ENCODE results near the gene HEPACAM2.

DNA sequence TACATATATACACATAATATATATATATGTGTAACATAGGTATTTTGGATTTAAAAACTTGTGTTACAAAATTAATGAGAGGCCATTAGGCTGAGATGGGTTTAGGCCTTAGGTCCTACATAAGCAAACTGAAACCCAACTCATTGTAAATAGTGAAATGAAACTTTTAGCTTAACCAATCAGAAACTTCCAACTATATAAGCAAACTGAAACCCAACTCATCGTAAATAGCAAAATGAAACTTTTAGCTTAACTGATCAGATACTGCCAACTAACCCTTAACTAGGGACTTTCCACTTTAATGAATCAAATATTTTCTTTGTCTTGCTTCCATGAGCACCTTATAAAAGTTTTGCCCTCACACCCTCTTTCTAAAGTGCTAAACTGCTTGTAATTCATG is 60.8 kb downstream of the HEPACAM2 start:
- no peak for TF ChIP-seq GABPA (IDR thresholded peaks at IDR 0.05; ENCODE audit: low read depth)
- TF ChIP-seq, protein P1, sequence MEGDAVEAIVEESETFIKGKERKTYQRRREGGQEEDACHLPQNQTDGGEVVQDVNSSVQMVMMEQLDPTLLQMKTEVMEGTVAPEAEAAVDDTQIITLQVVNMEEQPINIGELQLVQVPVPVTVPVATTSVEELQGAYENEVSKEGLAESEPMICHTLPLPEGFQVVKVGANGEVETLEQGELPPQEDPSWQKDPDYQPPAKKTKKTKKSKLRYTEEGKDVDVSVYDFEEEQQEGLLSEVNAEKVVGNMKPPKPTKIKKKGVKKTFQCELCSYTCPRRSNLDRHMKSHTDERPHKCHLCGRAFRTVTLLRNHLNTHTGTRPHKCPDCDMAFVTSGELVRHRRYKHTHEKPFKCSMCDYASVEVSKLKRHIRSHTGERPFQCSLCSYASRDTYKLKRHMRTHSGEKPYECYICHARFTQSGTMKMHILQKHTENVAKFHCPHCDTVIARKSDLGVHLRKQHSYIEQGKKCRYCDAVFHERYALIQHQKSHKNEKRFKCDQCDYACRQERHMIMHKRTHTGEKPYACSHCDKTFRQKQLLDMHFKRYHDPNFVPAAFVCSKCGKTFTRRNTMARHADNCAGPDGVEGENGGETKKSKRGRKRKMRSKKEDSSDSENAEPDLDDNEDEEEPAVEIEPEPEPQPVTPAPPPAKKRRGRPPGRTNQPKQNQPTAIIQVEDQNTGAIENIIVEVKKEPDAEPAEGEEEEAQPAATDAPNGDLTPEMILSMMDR (IDR thresholded peaks at IDR 0.05; ENCODE audit: insufficient read depth, low read length): no peak
- no peak for TF ChIP-seq POLR2AphosphoS5 (IDR thresholded peaks at IDR 0.05; ENCODE audit: low read depth)
- no peak for TF ChIP-seq SPI1 (IDR thresholded peaks at IDR 0.05; ENCODE audit: borderline replicate concordance, low read depth)

Measured in HL-60 (cell line).